IMR-90 (cell line): Measurements from ENCODE around the gene GALP. TPM values are rescaled to one million over a fixed set of nuclear protein-coding genes. Genes with fewer than 3 reads are reported as not detected.
"Not testable (repeated sequence)": the region's sequence is repeated elsewhere in the genome, so short reads cannot be mapped to it uniquely, and the experiment has no call there.

ENCODE experiments used
- ATAC-seq: fragments of 200-7000 bp; cut with Tn5 transposase; 2 replicates; pipeline ENCODE4 v1.9.1; 2020; ENCODE audit warnings: low read depth, mild to moderate bottlenecking, moderate library complexity
- BruUV-seq: library from RNA; stranded (reverse); fragments of 400-500 nt; replicated peaks from 2 replicates; lab custom pipeline; 2021; lab: Mats Ljungman, UMichigan
- CTCF ChIA-PET: fragments of 300-600 bp; formaldehyde crosslinking; extraction: SDS; loops from one replicate; lab custom pipeline; 2021; ENCODE audit warnings: antibody characterized with exemption; lab: Yijun Ruan, JAX
- POLR2A ChIA-PET: fragments of 300-600 bp; sonication (Branson Sonifier 250); formaldehyde crosslinking; loops from one replicate; lab custom pipeline; 2022; ENCODE audit warnings: antibody characterized with exemption; ENCODE audit not compliant: unreplicated experiment; lab: Charles Lee
- DNase-seq: peaks from one replicate; pipeline ENCODE4 v3.0.0; 2013
- H2AFZ ChIP-seq: replicated peaks from 2 replicates; pipeline ENCODE3; 2013; ENCODE audit warnings: low read length, mild to moderate bottlenecking; ENCODE audit not compliant: poor library complexity
- H2AK5ac ChIP-seq: 2 replicates; pipeline ENCODE4 v1.6.1; 2013; ENCODE audit warnings: low read depth, low read length, inconsistent platforms
- H2AK9ac ChIP-seq: replicated peaks from 2 replicates; pipeline ENCODE3; 2013; ENCODE audit warnings: mild to moderate bottlenecking, low read depth, low read length, moderate library complexity; ENCODE audit not compliant: poor library complexity
- H2BK120ac ChIP-seq: 2 replicates; pipeline ENCODE4 v1.6.1; 2013; ENCODE audit warnings: low read depth, low read length, inconsistent platforms
- H2BK15ac ChIP-seq: 3 replicates; pipeline ENCODE4 v1.6.1; 2013; ENCODE audit warnings: low read depth, low read length, inconsistent platforms
- H2BK20ac ChIP-seq: 2 replicates; pipeline ENCODE4 v1.6.1; 2013; ENCODE audit warnings: low read depth, mild to moderate bottlenecking, inconsistent platforms, low read length, moderate library complexity
- H2BK5ac ChIP-seq: 2 replicates; pipeline ENCODE4 v1.6.1; 2013; ENCODE audit warnings: mild to moderate bottlenecking, low read depth, low read length, inconsistent platforms; ENCODE audit not compliant: poor library complexity, severe bottlenecking
- H3K14ac ChIP-seq: replicated peaks from 2 replicates; pipeline ENCODE4 v1.6.1; 2013; ENCODE audit warnings: low read depth, low read length, inconsistent platforms
- H3K18ac ChIP-seq: 2 replicates; pipeline ENCODE4 v1.6.1; 2013; ENCODE audit warnings: low read depth, low read length, control low read depth
- H3K23ac ChIP-seq: 2 replicates; pipeline ENCODE4 v1.6.1; 2013; ENCODE audit warnings: low read depth, low read length, inconsistent platforms
- H3K27ac ChIP-seq: 2 replicates; pipeline ENCODE4 v1.5.1; 2013; ENCODE audit warnings: mild to moderate bottlenecking, control low read depth, low read length; ENCODE audit not compliant: insufficient read depth
- H3K27me3 ChIP-seq: 2 replicates; pipeline ENCODE4 v1.6.1; 2013; ENCODE audit warnings: low read length; ENCODE audit not compliant: control insufficient read depth, insufficient read depth
- H3K36me3 ChIP-seq: 2 replicates; pipeline ENCODE4 v1.6.1; 2013; ENCODE audit warnings: low read length, mixed read lengths; ENCODE audit not compliant: control insufficient read depth, insufficient read depth
- H3K4ac ChIP-seq: 2 replicates; pipeline ENCODE4 v1.6.1; 2013; ENCODE audit warnings: low read depth, low read length, inconsistent platforms
- H3K4me1 ChIP-seq: 2 replicates; pipeline ENCODE4 v1.6.1; 2013; ENCODE audit warnings: low read length, mixed read lengths; ENCODE audit not compliant: control insufficient read depth, insufficient read depth
- H3K4me2 ChIP-seq: 2 replicates; pipeline ENCODE4 v1.6.1; 2013; ENCODE audit warnings: low read depth, mild to moderate bottlenecking, control low read depth, low read length, moderate library complexity
- H3K4me3 ChIP-seq: 2 replicates; pipeline ENCODE4 v1.5.1; 2013; ENCODE audit warnings: low read depth, mild to moderate bottlenecking, control low read depth, low read length, moderate library complexity; ENCODE audit not compliant: insufficient read depth
- H3K56ac ChIP-seq: 2 replicates; pipeline ENCODE4 v1.6.1; 2013; ENCODE audit warnings: low read length, inconsistent platforms; ENCODE audit not compliant: insufficient read depth; ENCODE audit errors: extremely low read depth
- H3K79me1 ChIP-seq, 2 experiments: 2 replicates each; pipeline ENCODE4 v1.6.1; 2013; ENCODE audit warnings: low read length in 2 of 2, inconsistent platforms in 1 of 2, low read depth in 1 of 2
- H3K9ac ChIP-seq: 2 replicates; pipeline ENCODE4 v1.6.1; 2013; ENCODE audit warnings: low read depth, low read length, control low read depth
- H3K9me1 ChIP-seq: 2 replicates; pipeline ENCODE4 v1.6.1; 2013; ENCODE audit warnings: low read length, inconsistent platforms; ENCODE audit not compliant: insufficient read depth
- H3K9me3 ChIP-seq: 2 replicates; pipeline ENCODE4 v1.6.1; 2013; ENCODE audit warnings: low read length; ENCODE audit not compliant: control insufficient read depth, insufficient read depth
- H4K20me1 ChIP-seq: 2 replicates; pipeline ENCODE4 v1.6.1; 2013; ENCODE audit warnings: low read length, inconsistent platforms; ENCODE audit not compliant: insufficient read depth
- H4K5ac ChIP-seq: 2 replicates; pipeline ENCODE4 v1.6.1; 2013; ENCODE audit warnings: mild to moderate bottlenecking, low read depth, low read length, control low read depth
- H4K8ac ChIP-seq, 2 experiments: 2 replicates each; pipeline ENCODE4 v1.6.1; 2013; ENCODE audit warnings: low read depth in 2 of 2, low read length in 2 of 2, control low read depth in 1 of 2, inconsistent platforms in 1 of 2
- H4K91ac ChIP-seq: 2 replicates; pipeline ENCODE4 v1.6.1; 2013; ENCODE audit warnings: low read depth, low read length, inconsistent platforms; ENCODE audit not compliant: insufficient read depth
- WGBS, 2 experiments: methylation state at CpG; one replicate each; pipeline versions ENCODE4 v1.1.5 to v1.1.7; 2013; ENCODE audit warnings: missing lambda C conversion rate in 2 of 2; ENCODE audit not compliant: insufficient read length in 1 of 2; ENCODE audit errors: extremely low coverage in 2 of 2; 5-methylcytosine and 5-hydroxymethylcytosine counted together
- dilution Hi-C: fragments of 300-500 bp; cut with HindIII; formaldehyde crosslinking; loops from one replicate; pipeline ENCODE4 v1.14.3; 2018; ENCODE audit warnings: low sequenced_read_pairs; ENCODE audit not compliant: unreplicated experiment
- in situ Hi-C: fragments of 300-500 bp; cut with MboI; formaldehyde crosslinking; loops from 3 replicates; pipeline ENCODE4 v1.14.3; 2019; ENCODE audit warnings: low sequenced_read_pairs, inconsistent platforms, mixed read lengths
- intact Hi-C: fragments of 100-400 bp; cut with micrococcal nuclease; formaldehyde crosslinking; loops from 2 replicates; pipeline ENCODE4 v1.10.0; 2022
- polyA plus RNA-seq, 3 experiments: library from polyadenylated mRNA; depleted of rRNA; stranded (reverse); fragments of >200 nt; gene quantifications; 2 replicates each; pipeline ENCODE4 v1.2.3, GENCODE V29; 2012; ENCODE audit warnings: low replicate concordance in 1 of 3
- total RNA-seq: library from RNA; depleted of rRNA; stranded (reverse); fragments of >200 nt; gene quantifications from 2 replicates; pipeline ENCODE4 v1.2.3, GENCODE V29; 2012

Gene GALP
- total and polyA plus RNA-seq, 2 of the 4 experiments (the other 2 are of a cell fraction), result not detected

DNA sequence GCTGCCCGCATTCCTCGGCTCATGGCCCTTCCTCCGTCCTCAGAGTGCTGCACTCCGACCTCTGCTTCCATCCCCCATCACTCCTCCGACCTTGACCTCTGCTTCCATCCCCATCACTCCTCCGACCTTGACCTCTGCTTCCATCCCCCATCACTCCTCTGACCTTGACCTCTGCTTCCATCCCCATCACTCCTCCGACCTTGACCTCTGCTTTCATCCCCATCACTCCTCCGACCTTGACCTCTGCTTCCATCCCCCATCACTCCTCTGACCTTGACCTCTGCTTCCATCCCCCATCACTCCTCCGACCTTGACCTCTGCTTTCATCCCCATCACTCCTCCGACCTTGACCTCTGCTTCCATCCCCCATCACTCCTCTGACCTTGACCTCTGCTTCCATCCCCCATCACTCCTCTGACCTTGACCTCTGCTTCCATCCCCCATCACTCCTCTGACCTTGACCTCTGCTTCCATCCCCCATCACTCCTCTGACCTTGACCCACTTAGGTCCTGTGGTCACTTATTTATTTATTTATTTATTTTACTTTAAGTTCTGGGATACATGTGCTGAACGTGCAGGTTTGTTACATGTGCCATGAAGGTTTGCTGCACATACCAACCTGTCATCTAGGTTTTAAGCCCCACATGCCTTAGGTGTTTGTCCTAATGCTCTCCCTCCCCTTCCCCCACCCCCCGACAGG, 26.7 kb upstream of the GALP start:
- H2AK9ac ChIP-seq, H3K14ac ChIP-seq, H2BK15ac ChIP-seq, dilution Hi-C loops, H3K4ac ChIP-seq, H3K27me3 ChIP-seq, ATAC-seq, H3K4me3 ChIP-seq, H3K27ac ChIP-seq, H2BK120ac ChIP-seq, H3K18ac ChIP-seq, H3K9me3 ChIP-seq, H4K5ac ChIP-seq, H3K4me1 ChIP-seq, H2AFZ ChIP-seq, H3K9me1 ChIP-seq, H4K8ac ChIP-seq, POLR2A ChIA-PET, DNase-seq, H3K23ac ChIP-seq, CTCF ChIA-PET, H2AK5ac ChIP-seq, H4K91ac ChIP-seq, intact Hi-C loops, BruUV-seq, H2BK5ac ChIP-seq, H2BK20ac ChIP-seq, H3K4me2 ChIP-seq, H3K56ac ChIP-seq, H3K9ac ChIP-seq: not testable (repeated sequence)
- H3K79me1 ChIP-seq, result peaks cover 25 to 41% of the 10 kb centered on the region in 2 experiments
- in situ Hi-C loops, result loop anchor here (25.0 kb wide), 2 partner anchors 462 to 1687 kb away; partner anchors contain the start of genes CDC42EP5, EPN1 and LENG9
- peaks cover 21% of the 10 kb centered on the region for H4K20me1 ChIP-seq
- 97% methylated on average over 6 of the region's 12 CpGs; no CpG with 5 or more reads in 1 of the 2 experiments for WGBS, 2 experiments
- H3K36me3 ChIP-seq, result peaks cover 29% of the 10 kb centered on the region
